HL-60 (cell line): ENCODE results near the gene PRRG2.

Experiments
- DNase-seq, 2 experiments: peaks; one replicate each; pipeline ENCODE4 v3.0.0-alpha.2; 2010 to 2020; ENCODE audit warnings: low read depth in 1 of 2, low spot score in 1 of 2
- H3K27ac ChIP-seq: fragments of 250-450 bp; sonication (Bioruptor Pico); replicated peaks from 2 replicates; pipeline ENCODE4 v1.5.1; 2020; ENCODE audit warnings: mild to moderate bottlenecking, moderate library complexity
- H3K27me3 ChIP-seq: fragments of 250-450 bp; sonication (Bioruptor Pico); 2 replicates; pipeline ENCODE4 v1.5.1; 2021; ENCODE audit warnings: mild to moderate bottlenecking, moderate library complexity; ENCODE audit not compliant: insufficient read depth, poor library complexity, severe bottlenecking
- H3K4me3 ChIP-seq: replicated peaks from 2 replicates; pipeline ENCODE4 v1.5.1; 2011; ENCODE audit warnings: mild to moderate bottlenecking, control low read depth, low read length; ENCODE audit not compliant: insufficient read depth
- GABPA ChIP-seq: IDR thresholded peaks from 2 replicates; pipeline ENCODE4 v1.6.1; 2012; ENCODE audit warnings: low read depth
- POLR2AphosphoS5 ChIP-seq: IDR thresholded peaks from 2 replicates; pipeline ENCODE4 v1.6.1; 2012; ENCODE audit warnings: low read depth
- REST ChIP-seq: IDR thresholded peaks from 2 replicates; pipeline ENCODE4 v1.6.1; 2012; ENCODE audit warnings: low read depth; ENCODE audit not compliant: insufficient replicate concordance
- SPI1 ChIP-seq: IDR thresholded peaks from 2 replicates; pipeline ENCODE4 v1.6.1; 2012; ENCODE audit warnings: low read depth, mild to moderate bottlenecking, borderline replicate concordance
- TF ChIP-seq, protein P1 (sequence below): IDR thresholded peaks from one replicate; pipeline ENCODE4 v1.5.1; 2011; ENCODE audit warnings: low read length, control low read depth, inconsistent platforms; ENCODE audit not compliant: insufficient read depth

The PRRG2 gene

DNA sequence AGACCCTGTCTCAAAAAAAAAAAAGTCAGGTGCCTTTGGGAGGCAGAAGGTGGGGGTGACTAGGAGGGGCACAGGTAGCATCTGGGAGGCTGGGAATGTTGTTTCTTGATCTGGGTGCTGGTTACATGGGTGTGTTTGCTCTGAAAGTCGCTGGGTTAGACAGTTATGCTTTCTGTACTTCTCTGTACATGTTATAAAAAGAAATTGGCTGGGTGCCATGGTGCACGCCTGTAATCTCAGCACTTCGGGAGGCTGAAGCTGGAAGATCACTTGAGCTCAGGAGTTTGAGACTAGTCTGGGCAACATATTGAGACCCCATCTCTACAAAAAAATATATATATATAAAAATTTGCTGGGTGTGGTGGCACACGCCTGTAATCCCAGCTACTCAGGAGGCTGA is 15.9 kb upstream of the PRRG2 start:
- Histone ChIP-seq H3K4me3 (no peak overlapping the region), H3K27ac (no peak overlapping the region), H3K27me3 (no peaks in the 10 kb centered on the region)
- TF ChIP-seq POLR2AphosphoS5: no peak
- TF ChIP-seq, protein P1, sequence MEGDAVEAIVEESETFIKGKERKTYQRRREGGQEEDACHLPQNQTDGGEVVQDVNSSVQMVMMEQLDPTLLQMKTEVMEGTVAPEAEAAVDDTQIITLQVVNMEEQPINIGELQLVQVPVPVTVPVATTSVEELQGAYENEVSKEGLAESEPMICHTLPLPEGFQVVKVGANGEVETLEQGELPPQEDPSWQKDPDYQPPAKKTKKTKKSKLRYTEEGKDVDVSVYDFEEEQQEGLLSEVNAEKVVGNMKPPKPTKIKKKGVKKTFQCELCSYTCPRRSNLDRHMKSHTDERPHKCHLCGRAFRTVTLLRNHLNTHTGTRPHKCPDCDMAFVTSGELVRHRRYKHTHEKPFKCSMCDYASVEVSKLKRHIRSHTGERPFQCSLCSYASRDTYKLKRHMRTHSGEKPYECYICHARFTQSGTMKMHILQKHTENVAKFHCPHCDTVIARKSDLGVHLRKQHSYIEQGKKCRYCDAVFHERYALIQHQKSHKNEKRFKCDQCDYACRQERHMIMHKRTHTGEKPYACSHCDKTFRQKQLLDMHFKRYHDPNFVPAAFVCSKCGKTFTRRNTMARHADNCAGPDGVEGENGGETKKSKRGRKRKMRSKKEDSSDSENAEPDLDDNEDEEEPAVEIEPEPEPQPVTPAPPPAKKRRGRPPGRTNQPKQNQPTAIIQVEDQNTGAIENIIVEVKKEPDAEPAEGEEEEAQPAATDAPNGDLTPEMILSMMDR: no peak
- TF ChIP-seq SPI1: no peak
- TF ChIP-seq REST: no peak
- no peak for TF ChIP-seq GABPA
- DNase-seq: no peak

DNA sequence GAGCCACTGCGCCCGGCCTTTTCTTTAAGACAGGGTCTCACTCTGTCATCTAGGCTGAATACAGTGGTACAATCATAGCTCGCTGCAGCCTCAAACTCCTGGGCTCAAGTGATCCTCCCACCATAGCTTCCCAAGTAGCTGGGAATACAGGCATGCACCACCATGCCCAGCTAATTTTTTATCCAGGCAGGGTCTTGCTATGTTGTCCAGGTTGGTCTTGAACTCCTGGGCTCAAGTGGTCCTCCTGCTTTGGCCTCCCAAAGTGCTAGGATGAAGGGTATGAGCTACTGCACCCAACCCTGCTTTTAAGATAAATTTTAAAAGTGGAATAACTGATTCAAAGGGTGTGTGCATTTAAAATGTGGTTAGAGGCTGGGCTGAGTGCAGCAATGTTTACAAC is 14.8 kb upstream of the PRRG2 start:
- H3K27ac ChIP-seq: no peak overlapping the region
- no peak for DNase-seq
- no peaks in the 10 kb centered on the region for H3K27me3 ChIP-seq
- H3K4me3 ChIP-seq: no peak overlapping the region
- TF ChIP-seq REST: no peak
- TF ChIP-seq, protein P1: no peak
- no peak for TF ChIP-seq POLR2AphosphoS5
- TF ChIP-seq GABPA: no peak
- TF ChIP-seq SPI1: no peak

DNA sequence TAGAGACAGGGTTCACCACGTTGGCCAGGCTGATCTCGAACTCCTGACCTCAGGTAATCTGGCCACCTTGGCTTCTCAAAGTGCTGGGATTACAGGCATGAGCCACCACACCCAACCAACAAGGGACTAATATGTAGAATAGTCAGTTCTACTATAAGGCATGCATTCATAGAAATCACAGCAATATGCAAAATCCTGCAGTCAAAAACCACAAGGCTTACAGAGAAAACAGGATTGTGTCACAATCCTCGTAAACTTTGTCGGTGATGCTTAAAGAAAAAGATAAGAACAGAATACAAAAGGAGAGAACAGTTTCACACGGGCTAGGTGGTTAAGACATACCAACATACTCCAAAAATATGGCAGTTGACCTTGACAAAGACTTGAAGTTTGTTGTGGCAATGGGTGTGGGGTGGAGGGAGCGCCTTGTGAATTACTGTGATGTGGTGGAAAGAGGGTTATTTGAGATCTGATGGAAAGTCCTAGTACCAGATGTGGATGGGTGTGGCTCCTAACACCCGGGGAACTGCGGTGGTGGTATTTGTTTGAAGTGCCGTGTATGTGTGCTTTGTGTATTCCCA is 13.2 kb upstream of the PRRG2 start:
- Histone ChIP-seq H3K27ac (no peak overlapping the region), H3K27me3 (no peaks in the 10 kb centered on the region), H3K4me3 (no peak overlapping the region)
- no peak for DNase-seq
- no peak for TF ChIP-seq GABPA
- no peak for TF ChIP-seq POLR2AphosphoS5
- no peak for TF ChIP-seq REST
- TF ChIP-seq, protein P1: no peak
- no peak for TF ChIP-seq SPI1
